Neural progenitor cell (in vitro differentiated cells): ENCODE results near the gene ANK3. TPM values are rescaled to one million over a fixed set of nuclear protein-coding genes. Genes with fewer than 3 reads are reported as not detected.
A peak's percentile ranks its signal among the peaks of the same experiment; 100 is the strongest.

Experiments
- DNase-seq: peaks from one replicate; pipeline ENCODE4 v3.0.0-alpha.2; 2016; ENCODE audit warnings: low spot score
- H2AFZ ChIP-seq: fragments of 200-600 bp; sonication (generic); replicated peaks from 2 replicates; pipeline ENCODE4 v1.6.1; 2016; ENCODE audit warnings: antibody characterized with exemption
- H3F3A ChIP-seq: fragments of 200-600 bp; sonication (generic); 2 replicates; pipeline ENCODE4 v1.6.1; 2016; ENCODE audit warnings: antibody characterized with exemption, low read depth
- H3K27ac ChIP-seq: fragments of 200-600 bp; sonication (generic); 2 replicates; pipeline ENCODE4 v1.5.1; 2016; ENCODE audit warnings: mild to moderate bottlenecking
- H3K27me3 ChIP-seq: fragments of 200-600 bp; sonication (generic); 2 replicates; pipeline ENCODE4 v1.6.1; 2016; ENCODE audit warnings: mild to moderate bottlenecking, moderate library complexity
- H3K36me3 ChIP-seq: fragments of 200-600 bp; sonication (generic); 2 replicates; pipeline ENCODE4 v1.5.1; 2016
- H3K4me1 ChIP-seq: fragments of 200-600 bp; sonication (generic); 2 replicates; pipeline ENCODE4 v1.6.1; 2016; ENCODE audit warnings: mixed run types
- H3K4me2 ChIP-seq: fragments of 200-600 bp; sonication (generic); 2 replicates; pipeline ENCODE4 v1.6.1; 2016
- H3K4me3 ChIP-seq: fragments of 200-600 bp; sonication (generic); 2 replicates; pipeline ENCODE4 v1.5.1; 2016
- H3K79me2 ChIP-seq: fragments of 200-600 bp; sonication (generic); 2 replicates; pipeline ENCODE4 v1.6.1; 2016; ENCODE audit warnings: low read depth
- H3K9ac ChIP-seq: fragments of 200-600 bp; sonication (generic); 2 replicates; pipeline ENCODE4 v1.6.1; 2016
- H3K9me3 ChIP-seq: fragments of 200-600 bp; sonication (generic); 2 replicates; pipeline ENCODE4 v1.5.1; 2016; ENCODE audit warnings: low read depth
- H4K20me1 ChIP-seq: fragments of 200-600 bp; sonication (generic); 2 replicates; pipeline ENCODE4 v1.6.1; 2016; ENCODE audit warnings: low read depth
- H3K27ac Mint-ChIP-seq: 3 replicates; pipeline ENCODE4 v1.8.0; 2021; ENCODE audit warnings: mixed read lengths
- H3K27me3 Mint-ChIP-seq: 2 replicates; pipeline ENCODE4 v1.8.0; 2022; ENCODE audit warnings: low read depth, mild to moderate bottlenecking, inconsistent platforms, moderate library complexity, mixed read lengths; ENCODE audit not compliant: insufficient read depth
- H3K36me3 Mint-ChIP-seq: 3 replicates; pipeline ENCODE4 v1.8.0; 2021; ENCODE audit warnings: mixed read lengths
- H3K4me1 Mint-ChIP-seq: 3 replicates; pipeline ENCODE4 v1.8.0; 2021; ENCODE audit warnings: mixed read lengths
- H3K4me3 Mint-ChIP-seq: 3 replicates; pipeline ENCODE4 v1.8.0; 2021; ENCODE audit warnings: mild to moderate bottlenecking, moderate library complexity, mixed read lengths
- H3K9me3 Mint-ChIP-seq: 3 replicates; pipeline ENCODE4 v1.8.0; 2020; ENCODE audit warnings: mixed read lengths
- CTCF ChIP-seq: fragments of 200-600 bp; sonication (generic); IDR thresholded peaks from 2 replicates; pipeline ENCODE4 v1.5.1; 2017; ENCODE audit warnings: antibody characterized with exemption, mild to moderate bottlenecking
- EZH2 ChIP-seq: fragments of 200-600 bp; sonication (generic); IDR thresholded peaks from 2 replicates; pipeline ENCODE4 v1.6.1; 2017; ENCODE audit warnings: antibody characterized with exemption, mild to moderate bottlenecking, moderate library complexity
- EZH2phosphoT487 ChIP-seq: fragments of 200-600 bp; sonication (generic); IDR thresholded peaks from 2 replicates; pipeline ENCODE4 v1.6.1; 2017; ENCODE audit warnings: antibody characterized with exemption
- total RNA-seq: library from RNA; depleted of rRNA; stranded (reverse); fragments of >200 nt; gene quantifications from 2 replicates; pipeline ENCODE4 v1.2.3, GENCODE V29; 2015; ENCODE audit warnings: low replicate concordance

The ANK3 gene
- total RNA-seq, 1 donor from 2014 or later, result 54.1 TPM

DNA sequence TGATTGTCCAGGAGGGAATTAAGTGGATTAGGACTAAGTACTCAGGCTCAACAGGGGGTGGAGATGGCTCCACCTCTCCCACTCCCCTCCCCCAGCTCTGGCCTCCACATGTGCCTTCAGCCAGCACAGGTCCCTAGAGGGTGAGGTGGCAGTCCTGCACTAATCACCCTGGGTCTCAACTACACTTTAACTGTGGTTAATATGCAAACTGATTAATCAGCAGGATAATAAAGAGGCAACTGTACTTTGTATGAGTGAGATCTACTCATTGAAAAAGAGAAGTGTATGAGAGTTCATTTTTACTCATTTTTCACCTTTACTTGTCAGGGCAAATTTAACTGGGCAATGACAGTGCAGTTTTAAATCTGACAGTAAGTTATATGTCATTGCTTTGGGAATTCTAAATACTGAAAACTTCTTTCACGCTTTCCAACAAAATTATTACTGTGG, 259.5 kb downstream of the ANK3 start:
- Mint-ChIP-seq H3K9me3 (no peaks in the 10 kb centered on the region), H3K4me1 (peaks cover 4% of the 10 kb centered on the region), H3K27me3 (peaks cover 2% of the 10 kb centered on the region), H3K27ac (peak overlapping the region; percentile 57), H3K4me3 (no peak overlapping the region), H3K36me3 (peaks cover 6% of the 10 kb centered on the region)
- peak; percentile 85 for DNase-seq
- Histone ChIP-seq H4K20me1 (peaks cover 10% of the 10 kb centered on the region), H3K27me3 (no peaks in the 10 kb centered on the region), H3K4me3 (no peak overlapping the region), H3K79me2 (no peaks in the 10 kb centered on the region), H3F3A (no peaks in the 10 kb centered on the region), H3K4me2 (peak overlapping the region; percentile 42), H3K36me3 (no peaks in the 10 kb centered on the region), H3K4me1 (peaks cover 10% of the 10 kb centered on the region), H2AFZ (no peak overlapping the region), H3K9ac (no peak overlapping the region), H3K9me3 (no peaks in the 10 kb centered on the region), H3K27ac (no peak overlapping the region)
- TF ChIP-seq EZH2phosphoT487, result peak; percentile 93
- TF ChIP-seq CTCF, result no peak

GRCh38 chr10:60125895-60126294, 263.8 kb downstream of the ANK3 start:
- Mint-ChIP-seq H3K4me3 (no peak overlapping the region), H3K4me1 (peaks cover 4% of the 10 kb centered on the region), H3K27me3 (peaks cover 2% of the 10 kb centered on the region), H3K36me3 (peaks cover 2% of the 10 kb centered on the region), H3K27ac (no peak overlapping the region), H3K9me3 (no peaks in the 10 kb centered on the region)
- H3F3A ChIP-seq, result no peaks in the 10 kb centered on the region
- no peak overlapping the region for H3K27ac ChIP-seq
- H3K79me2 ChIP-seq, result no peaks in the 10 kb centered on the region
- no peak for TF ChIP-seq EZH2phosphoT487
- no peak for TF ChIP-seq CTCF
- TF ChIP-seq EZH2, result no peak
- no peaks in the 10 kb centered on the region for H3K27me3 ChIP-seq
- H4K20me1 ChIP-seq, result peaks cover 10% of the 10 kb centered on the region
- H3K9me3 ChIP-seq, result no peaks in the 10 kb centered on the region
- no peak overlapping the region for H2AFZ ChIP-seq
- no peak overlapping the region for H3K9ac ChIP-seq
- DNase-seq, result no peak
- no peak overlapping the region for H3K4me3 ChIP-seq
- H3K4me2 ChIP-seq, result no peak overlapping the region
- no peaks in the 10 kb centered on the region for H3K36me3 ChIP-seq
- H3K4me1 ChIP-seq, result peaks cover 10% of the 10 kb centered on the region

DNA sequence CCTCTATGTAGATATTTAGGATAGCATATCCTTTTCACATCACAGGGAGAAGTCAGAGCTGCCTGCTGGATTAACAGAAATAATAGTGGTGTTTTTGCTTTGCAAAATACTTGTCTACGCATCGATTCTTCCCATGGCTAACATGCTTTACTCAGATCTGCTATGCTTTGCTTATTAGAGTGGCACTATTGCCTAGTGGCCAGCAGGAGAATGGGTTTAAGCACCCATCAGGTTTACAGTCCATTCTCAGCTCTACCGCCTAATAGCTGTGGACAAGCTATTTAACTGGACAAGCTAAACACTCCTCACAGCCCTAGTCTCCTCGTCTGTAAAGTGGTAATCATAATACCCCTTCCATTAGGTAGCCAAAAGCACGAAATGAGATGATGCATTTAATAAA, 265.1 kb downstream of the ANK3 start:
- H3K36me3 Mint-ChIP-seq, result peaks cover 11% of the 10 kb centered on the region
- no peaks in the 10 kb centered on the region for H3K27me3 Mint-ChIP-seq
- Histone ChIP-seq H3K27me3 (no peaks in the 10 kb centered on the region), H4K20me1 (peaks cover 3% of the 10 kb centered on the region), H3K4me1 (no peaks in the 10 kb centered on the region), H3K9ac (no peak overlapping the region), H3K27ac (no peak overlapping the region), H3K9me3 (no peaks in the 10 kb centered on the region), H3K36me3 (no peaks in the 10 kb centered on the region), H3F3A (no peaks in the 10 kb centered on the region), H3K4me2 (no peak overlapping the region), H3K79me2 (no peaks in the 10 kb centered on the region), H3K4me3 (no peak overlapping the region), H2AFZ (no peak overlapping the region)
- peaks cover 4% of the 10 kb centered on the region for H3K9me3 Mint-ChIP-seq
- H3K4me3 Mint-ChIP-seq, result no peak overlapping the region
- H3K27ac Mint-ChIP-seq, result no peak overlapping the region
- DNase-seq, result no peak
- TF ChIP-seq EZH2phosphoT487, result no peak
- TF ChIP-seq EZH2, result no peak
- TF ChIP-seq CTCF, result peak; percentile 5
- H3K4me1 Mint-ChIP-seq, result no peaks in the 10 kb centered on the region
